IPS DF 4.7 (cell line): ENCODE results near the gene NCAPH2.
"Not testable (repeated sequence)": the region's sequence is repeated elsewhere in the genome, so short reads cannot be mapped to it uniquely, and the experiment has no call there.

Source experiments
- DNase-seq: peaks from one replicate; pipeline ENCODE4 v3.0.0-alpha.2; 2013; ENCODE audit warnings: low spot score; ENCODE audit errors: extremely low read depth

Gene NCAPH2

DNA sequence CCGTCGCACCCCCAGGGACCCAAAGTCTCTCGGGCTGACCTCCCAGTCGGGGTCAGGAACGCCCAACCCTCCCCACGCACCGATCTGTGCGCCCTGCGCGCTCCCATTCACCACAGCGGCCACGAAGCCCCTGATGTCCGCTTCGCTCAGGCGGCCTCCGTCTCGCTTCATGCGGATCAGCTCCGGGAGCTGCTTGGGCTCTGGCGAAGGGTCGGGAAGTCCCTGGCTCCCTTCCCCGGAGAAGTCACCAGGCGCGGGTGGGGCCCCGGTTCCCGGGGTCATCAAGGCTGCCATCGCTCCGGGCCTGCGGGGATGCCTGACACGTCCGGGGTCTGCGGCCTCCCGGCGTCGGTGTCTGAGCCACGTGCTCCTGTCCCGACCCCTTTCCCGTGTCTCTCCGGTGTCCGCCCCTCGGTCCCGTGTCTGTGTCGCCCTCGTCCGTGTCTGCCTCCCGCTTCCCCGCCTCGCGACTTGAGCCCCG lies 21.4 kb downstream of the NCAPH2 start:
- no peak for DNase-seq

- no peak for DNase-seq
Observed at GRCh38 chr22:50529897-50530579, 22.0 kb downstream of the NCAPH2 start, which contains the start of gene TYMP. TYMP (minus strand) TSS chr22:50530012; CDS start chr22:50529709, 303 bp downstream.

GRCh38 chr22:50530580-50530876 lies 22.5 kb downstream of the NCAPH2 start:
- no peak for DNase-seq

GRCh38 chr22:50530877-50531545 lies 23.0 kb downstream of the NCAPH2 start:
- DNase-seq, result no peak

DNA sequence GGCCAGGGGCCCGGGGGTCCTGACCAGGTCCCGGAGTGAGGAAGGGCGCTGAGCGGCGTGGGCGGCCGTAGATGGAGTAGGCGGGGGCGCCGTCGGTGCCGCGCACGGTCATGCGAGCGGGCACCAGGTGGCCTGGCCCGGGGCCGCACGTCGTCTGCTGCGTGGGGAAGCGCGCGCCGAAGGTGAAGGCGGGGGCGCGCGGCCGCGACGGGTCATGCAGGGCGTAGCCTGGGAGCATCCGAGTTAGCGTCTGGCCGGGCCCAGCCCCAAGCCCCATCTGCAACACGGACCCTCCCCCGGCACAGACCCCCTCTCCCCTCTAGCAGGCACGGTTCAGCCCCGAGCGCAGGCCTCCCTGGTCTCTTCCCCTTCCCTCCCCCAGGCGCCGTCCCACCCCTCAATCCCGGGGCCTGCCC lies 23.5 kb downstream of the NCAPH2 start:
- no peak for DNase-seq

GRCh38 chr22:50531962-50532674 lies 24.1 kb downstream of the NCAPH2 start:
- DNase-seq, result no peak

DNA sequence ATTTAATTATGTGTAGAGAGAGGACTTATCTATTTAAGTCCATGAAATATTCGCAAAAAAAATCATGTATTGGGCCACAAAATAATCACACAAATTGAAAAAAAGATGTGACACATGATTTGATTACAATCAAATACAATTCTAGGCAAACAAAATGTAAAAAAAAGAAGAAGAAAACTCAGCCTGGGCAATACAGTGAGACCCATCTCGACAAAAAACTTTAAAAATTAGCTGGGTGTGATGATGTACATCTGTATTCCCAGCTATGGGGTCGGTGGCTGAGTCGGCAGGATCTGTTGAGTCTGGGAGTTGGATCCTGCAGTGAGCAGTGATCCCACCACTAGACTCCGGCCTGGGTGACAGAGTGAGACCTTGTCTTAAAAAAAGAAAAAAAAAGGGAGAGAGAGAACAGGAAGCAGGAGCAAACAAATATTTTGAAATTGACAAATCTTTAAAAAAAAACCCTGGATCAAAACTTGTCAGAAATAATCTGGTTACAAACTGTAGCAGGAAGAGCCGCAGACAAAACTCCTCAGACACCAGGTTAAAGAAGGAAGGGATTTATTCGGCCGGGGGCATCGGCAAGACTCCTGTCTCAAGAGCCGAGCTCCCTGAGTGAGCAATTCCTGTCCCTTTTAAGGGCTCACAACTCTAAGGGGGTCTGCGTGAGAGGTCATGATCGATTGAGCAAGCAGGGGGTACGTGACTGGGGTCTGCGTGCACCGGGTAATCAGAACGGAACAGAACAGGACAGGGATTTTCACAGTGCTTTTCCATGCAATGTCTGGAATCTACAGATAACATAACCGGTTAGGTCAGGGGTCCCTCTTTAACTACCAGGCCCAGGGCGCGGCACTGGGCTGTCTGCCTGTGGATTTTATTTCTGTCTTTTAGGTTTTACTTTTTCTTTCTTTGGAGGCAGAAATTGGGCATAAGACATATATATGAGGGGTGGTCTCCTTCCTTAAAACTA lies 25.1 kb downstream of the NCAPH2 start:
- DNase-seq, result no peak

DNA sequence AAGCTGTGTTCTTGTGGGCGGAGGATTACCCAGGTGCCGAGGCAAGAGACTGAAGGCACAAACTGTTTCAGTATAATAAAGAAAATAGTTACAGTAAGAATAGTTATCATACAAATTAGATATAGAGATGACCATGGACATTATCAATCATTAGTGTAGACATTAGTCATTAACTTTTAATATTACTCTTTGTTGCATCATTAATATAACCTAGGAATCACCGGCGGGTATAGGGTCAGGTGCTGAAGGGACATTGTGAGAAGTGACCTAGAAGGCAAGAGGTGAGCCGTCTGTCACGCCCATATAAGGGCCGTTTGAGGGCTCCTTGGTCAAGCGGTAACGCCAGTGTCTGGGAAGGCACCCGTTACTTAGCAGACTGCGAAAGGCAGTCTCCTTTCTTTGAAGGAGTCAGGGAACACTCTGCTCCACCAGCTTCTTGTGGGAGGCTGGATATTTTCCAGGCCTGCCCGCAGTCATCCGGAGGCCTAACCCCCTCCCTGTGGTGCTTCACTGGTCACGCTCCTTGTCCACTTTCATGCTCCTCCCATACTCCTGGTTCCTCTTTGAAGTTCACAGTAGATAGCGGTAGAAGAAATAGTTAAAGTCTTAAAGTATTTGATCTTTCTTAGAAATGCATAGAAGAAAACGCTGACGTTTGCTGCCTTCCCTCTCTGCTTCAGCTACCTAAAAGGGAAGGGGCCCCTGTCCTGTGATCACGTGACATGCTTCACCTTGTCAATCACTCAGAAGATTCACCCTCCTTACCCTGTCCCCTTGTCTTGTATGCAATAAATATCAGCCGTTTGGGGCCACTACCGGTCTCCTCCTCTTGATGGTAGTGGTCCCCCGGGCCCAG lies 26.1 kb downstream of the NCAPH2 start:
- DNase-seq, result not testable (repeated sequence)

DNA sequence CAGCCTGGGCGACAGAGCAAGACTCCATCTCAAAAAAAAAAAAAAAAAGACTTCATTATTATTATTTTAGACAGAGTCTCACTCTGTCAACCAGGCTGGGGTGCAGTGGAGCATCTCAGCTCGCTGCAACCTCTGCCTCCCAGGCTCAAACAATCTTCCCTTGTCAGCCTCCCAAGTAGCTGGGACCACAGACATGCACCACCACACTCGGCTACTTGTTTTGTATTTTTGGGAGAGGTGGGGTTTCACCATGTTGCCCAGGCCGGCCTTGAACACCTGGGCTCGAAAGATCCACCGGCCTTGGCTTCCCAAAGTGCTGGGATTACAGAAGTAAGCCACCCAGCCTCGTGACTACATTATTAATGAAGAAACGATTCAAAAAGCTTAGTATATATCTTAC lies 27.1 kb downstream of the NCAPH2 start:
- no peak for DNase-seq

GRCh38 chr22:50536226-50536625 lies 28.2 kb downstream of the NCAPH2 start:
- DNase-seq, result no peak

GRCh38 chr22:50537765-50538164 lies 29.7 kb downstream of the NCAPH2 start:
- DNase-seq, result no peak

GRCh38 chr22:50540381-50540780 lies 32.4 kb downstream of the NCAPH2 start:
- no peak for DNase-seq

GRCh38 chr22:50541667-50542026 lies 33.6 kb downstream of the NCAPH2 start:
- not testable (repeated sequence) for DNase-seq

DNA sequence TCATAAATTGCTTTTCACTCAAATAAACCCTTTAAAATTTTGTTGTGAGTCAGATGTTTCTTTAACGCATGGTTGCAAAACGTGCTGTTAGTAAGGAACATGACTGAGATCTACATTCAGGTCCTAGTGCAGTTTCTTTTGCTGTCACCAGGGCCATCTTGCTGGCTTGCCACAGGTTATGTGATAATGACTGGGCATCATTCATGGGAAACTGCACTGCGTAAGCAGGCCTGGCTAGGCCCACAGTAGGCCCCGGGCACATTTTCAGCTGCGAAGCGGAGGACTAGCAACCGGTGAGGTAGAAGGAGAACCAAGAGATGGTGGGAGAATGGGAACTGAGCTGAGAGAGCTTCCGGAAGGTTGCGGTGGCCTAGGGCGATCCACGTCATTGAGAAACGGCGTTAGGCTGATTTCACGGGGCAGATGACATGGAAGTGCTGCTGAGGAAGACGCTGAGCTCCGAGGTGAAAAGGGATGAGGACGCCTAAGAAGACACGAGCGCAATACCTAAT lies 34.4 kb downstream of the NCAPH2 start:
- no peak for DNase-seq

GRCh38 chr22:50544078-50544745 lies 36.2 kb downstream of the NCAPH2 start:
- DNase-seq, result no peak

- DNase-seq, result no peak
Observed at GRCh38 chr22:50544746-50545253, 36.8 kb downstream of the NCAPH2 start.

DNA sequence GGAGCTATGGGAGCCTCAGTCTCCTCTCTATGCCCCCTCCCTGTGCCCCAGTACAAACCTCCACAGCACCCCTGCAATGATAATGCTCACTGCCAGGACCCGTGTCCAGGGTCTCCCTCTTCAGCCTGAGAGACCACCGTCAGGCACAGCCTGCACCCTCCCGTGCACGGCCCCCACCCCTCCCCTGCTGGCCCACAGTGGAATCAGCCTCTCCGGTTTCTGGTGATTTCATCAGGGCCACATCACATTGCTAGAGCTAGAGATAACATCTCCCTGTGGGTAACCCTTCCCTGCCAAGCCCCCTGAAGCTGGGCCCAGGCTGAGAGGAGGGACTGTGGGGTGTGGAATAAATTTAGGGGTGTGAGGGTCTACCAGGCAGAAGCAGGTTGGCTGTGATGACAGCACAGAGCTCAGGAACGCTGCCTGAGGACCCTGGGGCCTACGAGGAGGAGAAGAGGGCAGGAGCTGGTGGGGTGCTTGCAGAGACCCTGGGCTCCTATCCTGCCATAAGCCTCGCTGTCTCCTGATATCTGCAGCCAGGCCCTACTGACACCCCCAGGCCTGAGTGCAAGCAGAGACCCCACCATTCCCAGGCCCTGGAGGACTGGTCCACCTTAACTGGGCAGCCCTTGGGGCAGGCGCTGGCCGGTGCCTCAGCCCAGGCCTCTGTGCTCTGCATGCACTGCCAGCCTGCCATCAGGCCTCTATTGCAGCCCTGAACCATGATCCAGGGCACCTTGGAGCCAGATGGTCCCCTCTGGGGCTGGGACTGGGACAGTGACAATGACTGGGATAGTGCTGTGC lies 37.7 kb downstream of the NCAPH2 start, which contains the start of gene KLHDC7B:
KLHDC7B (plus strand) TSS at position 378 of the 804 bp plus-strand sequence; CDS start at position 723, 345 bp downstream.
- DNase-seq, result no peak
